K562 (cell line): ENCODE measurements around the gene TMEM72. TPM values are rescaled to one million over a fixed set of nuclear protein-coding genes. Genes with fewer than 3 reads are reported as not detected.
A peak's percentile ranks its signal among the peaks of the same experiment; 100 is the strongest.

Experiments
- ATAC-seq: fragments of 200-7000 bp; cut with Tn5 transposase; 3 replicates; pipeline ENCODE4 v1.9.1; 2020; ENCODE audit warnings: moderate library complexity
- BruUV-seq: library from RNA; stranded (reverse); fragments of 400-500 nt; replicated peaks from 2 replicates; lab custom pipeline; 2021; lab: Mats Ljungman, UMichigan
- CTCF ChIA-PET: fragments of 300-600 bp; formaldehyde crosslinking; extraction: SDS; loops from one replicate; lab custom pipeline; 2021; ENCODE audit warnings: low intra/inter-chr PET ratio; lab: Yijun Ruan, JAX
- POLR2A ChIA-PET: fragments of 300-600, 350-650 bp; sonication (Branson Sonifier 250); formaldehyde crosslinking; extraction: SDS; loops from one replicate; lab custom pipeline; 2021; ENCODE audit warnings: antibody characterized with exemption, inconsistent platforms; lab: Yijun Ruan, JAX
- DNase-seq, 4 experiments: peaks; one replicate each; pipeline versions ENCODE4 v3.0.0 to v3.0.0-alpha.2; 2011 to 2018; ENCODE audit warnings: low spot score in 3 of 4, mixed read lengths in 3 of 4; ENCODE audit errors: extremely low read depth in 1 of 4
- FAIRE-seq: peaks from 2 replicates; lab custom pipeline; 2011; peaks lifted over from hg19 to GRCh38; lab: Jason Lieb, UNC
- H2AFZ ChIP-seq: 2 replicates; pipeline ENCODE4 v1.6.0; 2011; ENCODE audit warnings: low read depth, low read length, control low read depth, inconsistent platforms
- H3K27ac ChIP-seq: fragments of 200-600 bp; 3 replicates; pipeline ENCODE4 v1.8.0; 2011; ENCODE audit warnings: low read depth, mild to moderate bottlenecking, control low read depth, inconsistent platforms, low read length, moderate library complexity, mixed read lengths; ENCODE audit errors: extremely low read depth
- H3K27me3 ChIP-seq, 2 experiments: fragments of 300-600 bp in 1 of 2; 2 replicates in 1 of 2; 3 replicates in 1 of 2; pipeline versions ENCODE4 v1.6.0 to v1.8.0; 2011; ENCODE audit warnings: inconsistent platforms in 2 of 2, low read length in 2 of 2, mild to moderate bottlenecking in 1 of 2, mixed read lengths in 1 of 2, moderate library complexity in 1 of 2; ENCODE audit not compliant: control insufficient read depth in 2 of 2, insufficient read depth in 2 of 2
- H3K36me3 ChIP-seq: fragments of 300-600 bp; 3 replicates; pipeline ENCODE4 v1.8.0; 2011; ENCODE audit warnings: mild to moderate bottlenecking, low read length, inconsistent platforms; ENCODE audit not compliant: control insufficient read depth, insufficient read depth
- H3K4me1 ChIP-seq, 2 experiments: fragments of 200-600 bp in 1 of 2; replicated peaks in 1 of 2; 2 replicates in 1 of 2; 3 replicates in 1 of 2; pipeline versions ENCODE4 v1.5.1 to v1.8.0; 2011; ENCODE audit warnings: inconsistent platforms in 2 of 2, low read length in 2 of 2, mild to moderate bottlenecking in 1 of 2, mixed read lengths in 1 of 2, moderate library complexity in 1 of 2; ENCODE audit not compliant: control insufficient read depth in 2 of 2, insufficient read depth in 2 of 2
- H3K4me2 ChIP-seq: 2 replicates; pipeline ENCODE4 v1.6.1; 2011; ENCODE audit warnings: low read length, control low read depth, inconsistent platforms, mixed read lengths; ENCODE audit not compliant: insufficient read depth
- H3K4me3 ChIP-seq: fragments of 200-600 bp; sonication (generic), shearing (Covaris generic); 2 replicates; pipeline ENCODE4 v1.5.1; 2016; ENCODE audit warnings: control low read depth, inconsistent platforms
- H3K79me2 ChIP-seq: fragments of 200-600 bp; 3 replicates; pipeline ENCODE4 v1.8.0; 2011; ENCODE audit warnings: low read length, inconsistent platforms; ENCODE audit not compliant: control insufficient read depth, insufficient read depth
- H3K9ac ChIP-seq, 2 experiments: 2 replicates each; pipeline versions ENCODE4 v1.6.0 to v1.6.1; 2011; ENCODE audit warnings: low read depth in 2 of 2, low read length in 2 of 2, control low read depth in 1 of 2, inconsistent platforms in 1 of 2, mild to moderate bottlenecking in 1 of 2, mixed read lengths in 1 of 2; ENCODE audit not compliant: insufficient read depth in 1 of 2
- H3K9me1 ChIP-seq: one replicate; pipeline ENCODE4 v1.6.0; 2011; ENCODE audit warnings: inconsistent platforms, mild to moderate bottlenecking, low read length, moderate library complexity; ENCODE audit not compliant: control insufficient read depth, insufficient read depth
- H3K9me3 ChIP-seq: replicated peaks from 2 replicates; pipeline ENCODE4 v1.5.1; 2011; ENCODE audit warnings: low read depth, low read length, inconsistent platforms; ENCODE audit not compliant: control insufficient read depth, insufficient read depth
- H4K20me1 ChIP-seq: replicated peaks from 2 replicates; pipeline ENCODE4 v1.6.1; 2011; ENCODE audit warnings: low read length, inconsistent platforms, mixed read lengths; ENCODE audit not compliant: control insufficient read depth, insufficient read depth
- C11orf30 ChIP-seq: fragments of 450-650 bp; IDR thresholded peaks from 2 replicates; pipeline ENCODE4 v1.6.1; 2016; ENCODE audit warnings: low read depth, mild to moderate bottlenecking
- CBX8 ChIP-seq: fragments of 200-600 bp; sonication (generic); IDR thresholded peaks from 2 replicates; pipeline ENCODE4 v1.6.1; 2012; ENCODE audit warnings: borderline replicate concordance, mixed run types, low read depth, mild to moderate bottlenecking, moderate library complexity, mixed read lengths, low read length, control low read depth, inconsistent platforms; ENCODE audit not compliant: poor library complexity, severe bottlenecking; ENCODE audit errors: extremely low read depth
- PCBP2 ChIP-seq: fragments of 200-400 bp; formaldehyde crosslinking; IDR thresholded peaks from 2 replicates; pipeline ENCODE4 v1.6.1; 2018; ENCODE audit warnings: low read length, low read depth, mild to moderate bottlenecking, moderate library complexity; ENCODE audit not compliant: poor library complexity, severe bottlenecking
- PHF20 ChIP-seq: fragments of 450-650 bp; IDR thresholded peaks from 2 replicates; pipeline ENCODE4 v1.6.1; 2018; ENCODE audit not compliant: partially characterized antibody
- POLR2A ChIP-seq: fragments of 450-650 bp; conservative IDR thresholded peaks from 2 replicates; pipeline ENCODE4 v1.6.1; 2016
- PPARD ChIP-seq: fragments of 250-450 bp; sonication (Bioruptor Pico); IDR thresholded peaks from 2 replicates; pipeline ENCODE4 v1.8.0; 2022; ENCODE audit warnings: inconsistent platforms, mild to moderate bottlenecking, moderate library complexity
- PTTG1 ChIP-seq: fragments of 450-650 bp; IDR thresholded peaks from 2 replicates; pipeline ENCODE4 v1.6.1; 2016; ENCODE audit warnings: low read depth, mild to moderate bottlenecking, missing genetic modification characterization, missing compliant biosample characterization
- SPI1 ChIP-seq: IDR thresholded peaks from 2 replicates; pipeline ENCODE4 v1.6.1; 2011; ENCODE audit warnings: low read depth, low read length, control low read depth, borderline replicate concordance
- THRAP3 ChIP-seq: fragments of 450-650 bp; IDR thresholded peaks from 2 replicates; pipeline ENCODE4 v1.6.1; 2016; ENCODE audit warnings: mild to moderate bottlenecking, inconsistent platforms, borderline replicate concordance
- ZNF445 ChIP-seq: fragments of 250-450 bp; sonication (Bioruptor Pico); IDR thresholded peaks from 2 replicates; pipeline ENCODE4 v1.4.0; 2020; ENCODE audit warnings: low read depth, mild to moderate bottlenecking, moderate library complexity
- ZNF644 ChIP-seq: fragments of 200-800 bp; sonication (Bioruptor generic); IDR thresholded peaks from 2 replicates; pipeline ENCODE4 v1.6.1; 2016; ENCODE audit warnings: low read depth, missing genetic modification characterization, missing compliant biosample characterization
- ZNF766 ChIP-seq: fragments of 200-800 bp; sonication (Bioruptor generic); conservative IDR thresholded peaks from 2 replicates; pipeline ENCODE4 v1.6.1; 2016; ENCODE audit warnings: missing genetic modification characterization, missing compliant biosample characterization
- WGBS: fragments of 100-300 bp; shearing (Covaris generic); methylation state at CpG from one replicate; pipeline ENCODE4 v1.1.6; 2016; ENCODE audit warnings: low coverage, mixed read lengths; ENCODE audit not compliant: insufficient coverage; ENCODE audit errors: missing lambda C conversion rate; 5-methylcytosine and 5-hydroxymethylcytosine counted together
- in situ Hi-C: fragments of 300-500 bp; cut with MboI; formaldehyde crosslinking; loops from 4 replicates; pipeline ENCODE4 v1.15.0; 2018; ENCODE audit warnings: inconsistent platforms, mixed read lengths
- intact Hi-C: fragments of 100-400 bp; cut with micrococcal nuclease; formaldehyde crosslinking; loops from 2 replicates; pipeline ENCODE4 v1.14.2; 2022
- polyA plus RNA-seq, 8 experiments: library from polyadenylated mRNA; depleted of rRNA in 4 of 8; stranded (reverse) in 5 of 8; unstranded in 3 of 8; fragments of >200 nt; fragmentation: Nextera tagmentation in 2 of 8; fragmentation: Illumina TruSeq in 1 of 8; extraction: Ambion mirVana in 2 of 8; extraction: Trizol in 1 of 8; gene quantifications; 2 replicates each; pipeline versions ENCODE4 v1.2.1 to v1.2.3, GENCODE V29; 2011 to 2014; ENCODE audit warnings: inconsistent platforms in 1 of 8, missing spikeins in 1 of 8
- total RNA-seq, 7 experiments: library from RNA; depleted of rRNA in 6 of 7; stranded (reverse); fragments of >200 nt in 6 of 7; fragmentation: Illumina TruSeq in 2 of 7; extraction: Trizol in 2 of 7; gene quantifications; 2 replicates each; pipeline versions ENCODE4 v1.2.1 to v1.2.3, GENCODE V29; 2011 to 2021; ENCODE audit warnings: low replicate concordance in 1 of 7
- TF ChIP-seq, protein P1 (sequence below): IDR thresholded peaks from 2 replicates; pipeline ENCODE4 v1.6.1; 2016; ENCODE audit warnings: missing genetic modification characterization, missing compliant biosample characterization
- TF ChIP-seq, protein P2 (sequence below): fragments of 450-650 bp; formaldehyde crosslinking; IDR thresholded peaks from 2 replicates; pipeline ENCODE4 v1.4.0; 2022; ENCODE audit warnings: missing genetic modification characterization
- TF ChIP-seq, protein P3 (sequence below): sonication (generic); formaldehyde crosslinking; IDR thresholded peaks from 2 replicates; pipeline ENCODE4 v1.8.1; 2023; ENCODE audit warnings: mild to moderate bottlenecking, missing genetic modification reagents

The TMEM72 gene
- total and polyA plus RNA-seq, 9 of the 15 experiments (the other 6 are each of a cell fraction or from before 2014, with no cell fraction given) = not detected

DNA sequence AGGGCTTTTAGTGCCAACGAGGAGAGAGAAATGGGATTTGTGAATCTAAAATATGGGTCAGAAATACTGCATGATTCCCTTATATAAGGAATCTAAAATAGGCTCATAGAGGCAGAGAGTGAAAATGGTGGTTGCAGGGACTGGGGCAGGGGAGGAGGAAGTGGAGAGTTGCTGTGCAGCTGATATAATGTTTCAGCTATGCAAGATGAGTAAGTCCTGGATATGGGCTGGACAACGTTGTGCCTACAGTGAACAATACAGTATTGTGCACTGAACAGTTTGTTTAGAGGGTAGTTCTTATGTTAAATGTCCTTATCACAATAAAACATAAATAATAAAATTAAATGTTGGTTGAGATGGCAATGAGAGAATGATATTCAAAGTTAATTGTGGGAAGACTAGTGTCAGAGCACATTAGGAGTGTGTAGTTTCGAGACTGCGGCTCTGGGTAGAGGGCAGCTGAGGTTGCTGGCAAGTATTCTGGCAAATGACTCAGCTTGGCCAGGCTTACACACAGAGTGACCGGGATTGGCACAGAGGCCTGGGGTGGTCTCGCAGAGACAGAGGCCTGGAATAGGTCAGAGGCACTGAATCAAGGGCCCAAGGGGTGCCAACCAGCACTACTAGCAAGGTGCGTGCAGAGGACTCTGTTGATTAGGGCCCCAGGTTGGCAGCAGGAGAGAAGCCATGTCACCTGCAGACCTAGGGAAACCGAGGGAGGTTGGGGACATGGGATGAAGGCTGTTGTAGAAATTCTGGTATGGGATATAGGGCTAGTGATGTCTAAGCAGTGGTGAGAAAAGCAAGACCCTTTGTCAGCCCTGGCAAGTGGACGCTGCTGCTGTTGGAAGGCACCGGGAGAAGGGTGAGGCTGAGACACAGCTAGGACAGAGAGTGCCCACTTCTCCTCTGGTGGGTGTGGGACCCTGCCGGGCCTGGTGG is 70.3 kb downstream of the TMEM72 start:
- ChIA-PET POLR2A (interaction anchor here (0.9 to 1.8 kb wide), 3 partner anchors 11 to 22 kb away, joined by 3 to 4 read pairs (median 4); no protein-coding TSS in a partner anchor), CTCF (no interaction called here)
- Histone ChIP-seq H3K79me2 (no peaks in the 10 kb centered on the region), H3K4me2 (no peak overlapping the region), H3K4me1 (peaks cover 44 to 47% of the 10 kb centered on the region in 2 experiments), H3K9me3 (no peaks in the 10 kb centered on the region), H3K27ac (no peak overlapping the region), H4K20me1 (no peaks in the 10 kb centered on the region), H3K36me3 (no peaks in the 10 kb centered on the region), H3K4me3 (no peak overlapping the region), H3K9ac (no peak overlapping the region), H3K9me1 (no peaks in the 10 kb centered on the region), H2AFZ (peak overlapping the region; percentile 74), H3K27me3 (peaks cover 2 to 18% of the 10 kb centered on the region in 2 experiments; a peak in 3 of 5 replicates)
- WGBS = 45% methylated on average over 11 of the region's 11 CpGs
- in situ Hi-C loops = no loop called here
- FAIRE-seq (peak; percentile 73), ATAC-seq (0 out of 3 replicates have a peak, but pooled peaks have one; percentile 17), DNase-seq (no peak)
- no TSS peak for BruUV-seq
- intact Hi-C loops = no loop called here
- TF ChIP-seq SPI1 (peak; percentile 75; the same call in 1 of the 2 replicates), POLR2A (no peak), ZNF644 (tag) (no peak), PHF20 (no peak), ZNF445 (no peak), ZNF766 (peak; percentile 71; the same call in 1 of the 2 replicates), PTTG1 (no peak), PPARD (CRISPR knock-in tag) (no peak), PCBP2 (no peak), THRAP3 (no peak), C11orf30 (no peak), CBX8 (no peak)
- TF ChIP-seq, protein P1, sequence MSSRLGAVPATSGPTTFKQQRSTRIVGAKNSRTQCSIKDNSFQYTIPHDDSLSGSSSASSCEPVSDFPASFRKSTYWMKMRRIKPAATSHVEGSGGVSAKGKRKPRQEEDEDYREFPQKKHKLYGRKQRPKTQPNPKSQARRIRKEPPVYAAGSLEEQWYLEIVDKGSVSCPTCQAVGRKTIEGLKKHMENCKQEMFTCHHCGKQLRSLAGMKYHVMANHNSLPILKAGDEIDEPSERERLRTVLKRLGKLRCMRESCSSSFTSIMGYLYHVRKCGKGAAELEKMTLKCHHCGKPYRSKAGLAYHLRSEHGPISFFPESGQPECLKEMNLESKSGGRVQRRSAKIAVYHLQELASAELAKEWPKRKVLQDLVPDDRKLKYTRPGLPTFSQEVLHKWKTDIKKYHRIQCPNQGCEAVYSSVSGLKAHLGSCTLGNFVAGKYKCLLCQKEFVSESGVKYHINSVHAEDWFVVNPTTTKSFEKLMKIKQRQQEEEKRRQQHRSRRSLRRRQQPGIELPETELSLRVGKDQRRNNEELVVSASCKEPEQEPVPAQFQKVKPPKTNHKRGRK (tag) = no peak
- TF ChIP-seq, protein P2, sequence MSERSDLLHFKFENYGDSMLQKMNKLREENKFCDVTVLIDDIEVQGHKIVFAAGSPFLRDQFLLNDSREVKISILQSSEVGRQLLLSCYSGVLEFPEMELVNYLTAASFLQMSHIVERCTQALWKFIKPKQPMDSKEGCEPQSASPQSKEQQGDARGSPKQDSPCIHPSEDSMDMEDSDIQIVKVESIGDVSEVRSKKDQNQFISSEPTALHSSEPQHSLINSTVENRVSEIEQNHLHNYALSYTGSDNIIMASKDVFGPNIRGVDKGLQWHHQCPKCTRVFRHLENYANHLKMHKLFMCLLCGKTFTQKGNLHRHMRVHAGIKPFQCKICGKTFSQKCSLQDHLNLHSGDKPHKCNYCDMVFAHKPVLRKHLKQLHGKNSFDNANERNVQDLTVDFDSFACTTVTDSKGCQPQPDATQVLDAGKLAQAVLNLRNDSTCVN (CRISPR knock-in tag) = no peak
- TF ChIP-seq, protein P3, sequence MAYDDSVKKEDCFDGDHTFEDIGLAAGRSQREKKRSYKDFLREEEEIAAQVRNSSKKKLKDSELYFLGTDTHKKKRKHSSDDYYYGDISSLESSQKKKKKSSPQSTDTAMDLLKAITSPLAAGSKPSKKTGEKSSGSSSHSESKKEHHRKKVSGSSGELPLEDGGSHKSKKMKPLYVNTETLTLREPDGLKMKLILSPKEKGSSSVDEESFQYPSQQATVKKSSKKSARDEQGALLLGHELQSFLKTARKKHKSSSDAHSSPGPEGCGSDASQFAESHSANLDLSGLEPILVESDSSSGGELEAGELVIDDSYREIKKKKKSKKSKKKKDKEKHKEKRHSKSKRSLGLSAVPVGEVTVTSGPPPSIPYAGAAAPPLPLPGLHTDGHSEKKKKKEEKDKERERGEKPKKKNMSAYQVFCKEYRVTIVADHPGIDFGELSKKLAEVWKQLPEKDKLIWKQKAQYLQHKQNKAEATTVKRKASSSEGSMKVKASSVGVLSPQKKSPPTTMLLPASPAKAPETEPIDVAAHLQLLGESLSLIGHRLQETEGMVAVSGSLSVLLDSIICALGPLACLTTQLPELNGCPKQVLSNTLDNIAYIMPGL (CRISPR knock-in tag) = no peak
